K562 (cell line): ENCODE measurements around the gene BANP. TPM values are rescaled to one million over a fixed set of nuclear protein-coding genes. Genes with fewer than 3 reads are reported as not detected.

ENCODE experiments used
- ATAC-seq: fragments of 200-7000 bp; cut with Tn5 transposase; 3 replicates; pipeline ENCODE4 v1.9.1; 2020; ENCODE audit warnings: moderate library complexity
- BruUV-seq: library from RNA; stranded (reverse); fragments of 400-500 nt; replicated peaks from 2 replicates; lab custom pipeline; 2021; lab: Mats Ljungman, UMichigan
- CTCF ChIA-PET: fragments of 300-600 bp; formaldehyde crosslinking; extraction: SDS; loops from one replicate; lab custom pipeline; 2021; ENCODE audit warnings: low intra/inter-chr PET ratio; lab: Yijun Ruan, JAX
- POLR2A ChIA-PET: fragments of 300-600, 350-650 bp; sonication (Branson Sonifier 250); formaldehyde crosslinking; extraction: SDS; loops from one replicate; lab custom pipeline; 2021; ENCODE audit warnings: antibody characterized with exemption, inconsistent platforms; lab: Yijun Ruan, JAX
- DNase-seq, 4 experiments: peaks; one replicate each; pipeline versions ENCODE4 v3.0.0 to v3.0.0-alpha.2; 2011 to 2018; ENCODE audit warnings: low spot score in 3 of 4, mixed read lengths in 3 of 4; ENCODE audit errors: extremely low read depth in 1 of 4
- FAIRE-seq: peaks from 2 replicates; lab custom pipeline; 2011; peaks lifted over from hg19 to GRCh38; lab: Jason Lieb, UNC
- H2AFZ ChIP-seq: 2 replicates; pipeline ENCODE4 v1.6.0; 2011; ENCODE audit warnings: low read depth, low read length, control low read depth, inconsistent platforms
- H3K27ac ChIP-seq: fragments of 200-600 bp; 3 replicates; pipeline ENCODE4 v1.8.0; 2011; ENCODE audit warnings: low read depth, mild to moderate bottlenecking, control low read depth, inconsistent platforms, low read length, moderate library complexity, mixed read lengths; ENCODE audit errors: extremely low read depth
- H3K27me3 ChIP-seq, 2 experiments: fragments of 300-600 bp in 1 of 2; 2 replicates in 1 of 2; 3 replicates in 1 of 2; pipeline versions ENCODE4 v1.6.0 to v1.8.0; 2011; ENCODE audit warnings: inconsistent platforms in 2 of 2, low read length in 2 of 2, mild to moderate bottlenecking in 1 of 2, mixed read lengths in 1 of 2, moderate library complexity in 1 of 2; ENCODE audit not compliant: control insufficient read depth in 2 of 2, insufficient read depth in 2 of 2
- H3K36me3 ChIP-seq: fragments of 300-600 bp; 3 replicates; pipeline ENCODE4 v1.8.0; 2011; ENCODE audit warnings: mild to moderate bottlenecking, low read length, inconsistent platforms; ENCODE audit not compliant: control insufficient read depth, insufficient read depth
- H3K4me1 ChIP-seq, 2 experiments: fragments of 200-600 bp in 1 of 2; replicated peaks in 1 of 2; 2 replicates in 1 of 2; 3 replicates in 1 of 2; pipeline versions ENCODE4 v1.5.1 to v1.8.0; 2011; ENCODE audit warnings: inconsistent platforms in 2 of 2, low read length in 2 of 2, mild to moderate bottlenecking in 1 of 2, mixed read lengths in 1 of 2, moderate library complexity in 1 of 2; ENCODE audit not compliant: control insufficient read depth in 2 of 2, insufficient read depth in 2 of 2
- H3K4me2 ChIP-seq: 2 replicates; pipeline ENCODE4 v1.6.1; 2011; ENCODE audit warnings: low read length, control low read depth, inconsistent platforms, mixed read lengths; ENCODE audit not compliant: insufficient read depth
- H3K4me3 ChIP-seq: fragments of 200-600 bp; sonication (generic), shearing (Covaris generic); 2 replicates; pipeline ENCODE4 v1.5.1; 2016; ENCODE audit warnings: control low read depth, inconsistent platforms
- H3K79me2 ChIP-seq: fragments of 200-600 bp; 3 replicates; pipeline ENCODE4 v1.8.0; 2011; ENCODE audit warnings: low read length, inconsistent platforms; ENCODE audit not compliant: control insufficient read depth, insufficient read depth
- H3K9ac ChIP-seq, 2 experiments: 2 replicates each; pipeline versions ENCODE4 v1.6.0 to v1.6.1; 2011; ENCODE audit warnings: low read depth in 2 of 2, low read length in 2 of 2, control low read depth in 1 of 2, inconsistent platforms in 1 of 2, mild to moderate bottlenecking in 1 of 2, mixed read lengths in 1 of 2; ENCODE audit not compliant: insufficient read depth in 1 of 2
- H3K9me1 ChIP-seq: one replicate; pipeline ENCODE4 v1.6.0; 2011; ENCODE audit warnings: inconsistent platforms, mild to moderate bottlenecking, low read length, moderate library complexity; ENCODE audit not compliant: control insufficient read depth, insufficient read depth
- H3K9me3 ChIP-seq: replicated peaks from 2 replicates; pipeline ENCODE4 v1.5.1; 2011; ENCODE audit warnings: low read depth, low read length, inconsistent platforms; ENCODE audit not compliant: control insufficient read depth, insufficient read depth
- H4K20me1 ChIP-seq: replicated peaks from 2 replicates; pipeline ENCODE4 v1.6.1; 2011; ENCODE audit warnings: low read length, inconsistent platforms, mixed read lengths; ENCODE audit not compliant: control insufficient read depth, insufficient read depth
- CBFB ChIP-seq: sonication (generic); formaldehyde crosslinking; IDR thresholded peaks from 2 replicates; pipeline ENCODE4 v1.4.0; 2020; ENCODE audit warnings: mild to moderate bottlenecking, missing genetic modification reagents
- CHD2 ChIP-seq: IDR thresholded peaks from 2 replicates; pipeline ENCODE4 v1.6.1; 2011; ENCODE audit warnings: low read depth, low read length
- CREB1 ChIP-seq, 2 experiments: sonication (generic) in 1 of 2; formaldehyde crosslinking in 1 of 2; IDR thresholded peaks; 2 replicates each; pipeline versions ENCODE4 v1.6.1 to v1.8.0; 2012 to 2022; ENCODE audit warnings: inconsistent platforms in 1 of 2, mild to moderate bottlenecking in 1 of 2, missing genetic modification reagents in 1 of 2, moderate library complexity in 1 of 2
- LEF1 ChIP-seq: fragments of 450-650 bp; IDR thresholded peaks from 2 replicates; pipeline ENCODE4 v1.6.1; 2016; ENCODE audit warnings: mild to moderate bottlenecking
- MYNN ChIP-seq, 2 experiments: sonication (generic); formaldehyde crosslinking in 1 of 2; IDR thresholded peaks; 2 replicates each; pipeline versions ENCODE4 v1.5.0 to v1.6.1; 2016 to 2020; ENCODE audit warnings: antibody characterized with exemption in 1 of 2, missing genetic modification reagents in 1 of 2
- SAFB2 ChIP-seq: fragments of 200-400 bp; formaldehyde crosslinking; IDR thresholded peaks from 2 replicates; pipeline ENCODE4 v1.6.1; 2018; ENCODE audit warnings: borderline replicate concordance, low read length, low read depth, moderate library complexity; ENCODE audit not compliant: severe bottlenecking
- SFPQ ChIP-seq: fragments of 200-400 bp; formaldehyde crosslinking; IDR thresholded peaks from 2 replicates; pipeline ENCODE4 v1.6.1; 2017; ENCODE audit warnings: mild to moderate bottlenecking, low read depth, low read length, moderate library complexity
- SMARCE1 ChIP-seq: fragments of 450-650 bp; IDR thresholded peaks from 2 replicates; pipeline ENCODE4 v1.7.1; 2016; ENCODE audit warnings: mild to moderate bottlenecking
- SNIP1 ChIP-seq: fragments of 450-650 bp; IDR thresholded peaks from 2 replicates; pipeline ENCODE4 v1.7.1; 2017; ENCODE audit warnings: low read depth, mild to moderate bottlenecking
- ZNF592 ChIP-seq: fragments of 450-650 bp; IDR thresholded peaks from 2 replicates; pipeline ENCODE4 v1.6.1; 2017; ENCODE audit warnings: antibody characterized with exemption, mild to moderate bottlenecking
- WGBS: fragments of 100-300 bp; shearing (Covaris generic); methylation state at CpG from one replicate; pipeline ENCODE4 v1.1.6; 2016; ENCODE audit warnings: low coverage, mixed read lengths; ENCODE audit not compliant: insufficient coverage; ENCODE audit errors: missing lambda C conversion rate; 5-methylcytosine and 5-hydroxymethylcytosine counted together
- in situ Hi-C: fragments of 300-500 bp; cut with MboI; formaldehyde crosslinking; loops from 4 replicates; pipeline ENCODE4 v1.15.0; 2018; ENCODE audit warnings: inconsistent platforms, mixed read lengths
- intact Hi-C: fragments of 100-400 bp; cut with micrococcal nuclease; formaldehyde crosslinking; loops from 2 replicates; pipeline ENCODE4 v1.14.2; 2022
- polyA plus RNA-seq, 8 experiments: library from polyadenylated mRNA; depleted of rRNA in 4 of 8; stranded (reverse) in 5 of 8; unstranded in 3 of 8; fragments of >200 nt; fragmentation: Nextera tagmentation in 2 of 8; fragmentation: Illumina TruSeq in 1 of 8; extraction: Ambion mirVana in 2 of 8; extraction: Trizol in 1 of 8; gene quantifications; 2 replicates each; pipeline versions ENCODE4 v1.2.1 to v1.2.3, GENCODE V29; 2011 to 2014; ENCODE audit warnings: inconsistent platforms in 1 of 8, missing spikeins in 1 of 8
- total RNA-seq, 7 experiments: library from RNA; depleted of rRNA in 6 of 7; stranded (reverse); fragments of >200 nt in 6 of 7; fragmentation: Illumina TruSeq in 2 of 7; extraction: Trizol in 2 of 7; gene quantifications; 2 replicates each; pipeline versions ENCODE4 v1.2.1 to v1.2.3, GENCODE V29; 2011 to 2021; ENCODE audit warnings: low replicate concordance in 1 of 7

BANP gene
- total and polyA plus RNA-seq, 9 of the 15 experiments (the other 6 are each of a cell fraction or from before 2014, with no cell fraction given) = 4.6 to 22.1 (median 15.6) TPM

- no peak within 1 kb of the TSS for H3K4me2 ChIP-seq
- H4K20me1 ChIP-seq = peaks cover under 1% of the 10 kb centered on the region; the same call in 1 of the 2 replicates
- CTCF ChIA-PET = no interaction called here
- peaks cover 9 to 32% of the 10 kb centered on the region in 2 experiments; a peak in 4 of 5 replicates for H3K27me3 ChIP-seq
- POLR2A ChIA-PET = interaction anchor here (0.8 kb wide), 1 partner anchor 36 kb away, joined by 4 read pairs; no protein-coding TSS in a partner anchor
- peak; percentile 64 for FAIRE-seq
- no peaks in the 10 kb centered on the region for H3K36me3 ChIP-seq
- WGBS = 37% methylated on average over 15 of the region's 15 CpGs
- H3K9me3 ChIP-seq = no peaks in the 10 kb centered on the region
- peak; percentile 31; the same call in 1 of the 3 replicates for ATAC-seq
- H2AFZ ChIP-seq = no peak within 1 kb of the TSS
- no peak for DNase-seq
- H3K79me2 ChIP-seq = no peaks in the 10 kb centered on the region
- H3K27ac ChIP-seq = no peak within 1 kb of the TSS
- H3K9ac ChIP-seq = no peak within 1 kb of the TSS
- TF ChIP-seq MYNN (IDR thresholded peaks at IDR 0.05) = no peak
- no peak for TF ChIP-seq MYNN (CRISPR knock-in tag; IDR thresholded peaks at IDR 0.05)
- TF ChIP-seq LEF1 = no peak
- TF ChIP-seq SAFB2 = no peak
- TF ChIP-seq CHD2 = no peak
- TF ChIP-seq CBFB (CRISPR knock-in tag) = no peak
- no peak for TF ChIP-seq SMARCE1
- no peak for TF ChIP-seq SNIP1
- TF ChIP-seq ZNF592 = no peak
- TF ChIP-seq CREB1 (IDR thresholded peaks at IDR 0.05) = no peak
- TF ChIP-seq CREB1 (CRISPR knock-in tag; IDR thresholded peaks at IDR 0.05) = no peak
- TF ChIP-seq SFPQ = no peak
- H3K4me3 ChIP-seq = no peak within 1 kb of the TSS
- no peaks in the 10 kb centered on the region for H3K9me1 ChIP-seq
- peaks cover 0 to 3% of the 10 kb centered on the region in 2 experiments; a peak in 2 of 5 replicates for H3K4me1 ChIP-seq
- BruUV-seq = no TSS peak
- in situ Hi-C loops (no loop called here), intact Hi-C loops (no loop called here)
Measured at GRCh38 chr16:87936375-87937230, 14.6 kb upstream of the BANP start, which contains the start of gene CA5A. Gene CA5A, minus strand, starts transcription at chr16:87936529. Its CDS starts 79 bp downstream, at chr16:87936450.
